Stomach (tissue), 4 donors: Measurements from ENCODE around the gene DOLK.
"Not testable (repeated sequence)": the region's sequence is repeated elsewhere in the genome, so short reads cannot be mapped to it uniquely, and the experiment has no call there.

Experiments used
- CTCF ChIP-seq, 7 experiments: fragments of 450-650 bp in 4 of 7; fragments of 200-600 bp in 3 of 7; sonication (generic) in 3 of 7; IDR thresholded peaks; one replicate each; pipeline ENCODE4 v1.5.1; 2016 to 2019; ENCODE audit warnings: antibody characterized with exemption in 7 of 7, control low read depth in 2 of 7, mild to moderate bottlenecking in 1 of 7
- POLR2A ChIP-seq, 4 donors: fragments of 450-650 bp; IDR thresholded peaks; one replicate each; pipeline ENCODE4 v1.6.1; 2016; ENCODE audit warnings: antibody characterized with exemption in 4 of 4, control low read depth in 2 of 4, mild to moderate bottlenecking in 1 of 4, moderate library complexity in 1 of 4
- POLR2AphosphoS5 ChIP-seq, 3 donors: sonication (generic); formaldehyde crosslinking; IDR thresholded peaks; one replicate each; pipeline ENCODE4 v1.6.1; 2016; ENCODE audit warnings: antibody characterized with exemption in 3 of 3

GRCh38 chr9:128944966-128945365 lies 2.4 kb downstream of the DOLK start:
- not testable (repeated sequence) for TF ChIP-seq CTCF, POLR2A, POLR2AphosphoS5 (IDR thresholded peaks at IDR 0.05)
